H1 (cell line): ENCODE results near the gene CD38. TPM values are rescaled to one million over a fixed set of nuclear protein-coding genes. Genes with fewer than 3 reads are reported as not detected.

Experiments
- CTCF ChIA-PET: fragments of 300-600 bp; sonication (Branson Sonifier 250); formaldehyde crosslinking; loops from one replicate; lab custom pipeline; 2021; ENCODE audit not compliant: partially characterized antibody; lab: Charles Lee
- POLR2A ChIA-PET: fragments of 300-600 bp; sonication (Branson Sonifier 250); formaldehyde crosslinking; loops from one replicate; lab custom pipeline; 2021; ENCODE audit warnings: inconsistent platforms; ENCODE audit not compliant: partially characterized antibody; lab: Charles Lee
- DNase-seq, 2 experiments: peaks; one replicate each; pipeline versions ENCODE4 v3.0.0 to v3.0.0-alpha.2; 2010 to 2022; ENCODE audit warnings: low spot score in 2 of 2, low read depth in 1 of 2, mixed read lengths in 1 of 2
- FAIRE-seq: peaks from 2 replicates; lab custom pipeline; 2011; peaks lifted over from hg19 to GRCh38; lab: Jason Lieb, UNC
- H2AFZ ChIP-seq: 2 replicates; pipeline ENCODE4 v1.8.1; 2012; ENCODE audit warnings: low read length, inconsistent platforms
- H2AK5ac ChIP-seq: 2 replicates; pipeline ENCODE4 v1.6.1; 2013; ENCODE audit warnings: low read depth, low read length
- H2BK120ac ChIP-seq: replicated peaks from 2 replicates; pipeline ENCODE3; 2013; ENCODE audit warnings: low read depth, low read length, inconsistent platforms
- H2BK12ac ChIP-seq: 2 replicates; pipeline ENCODE4 v1.6.1; 2013; ENCODE audit warnings: low read depth, low read length
- H2BK15ac ChIP-seq: 2 replicates; pipeline ENCODE4 v1.6.1; 2013; ENCODE audit warnings: low read length
- H2BK20ac ChIP-seq: 2 replicates; pipeline ENCODE4 v1.6.1; 2013; ENCODE audit warnings: low read length
- H2BK5ac ChIP-seq: 2 replicates; pipeline ENCODE4 v1.6.1; 2013; ENCODE audit warnings: low read depth, low read length
- H3K14ac ChIP-seq: 2 replicates; pipeline ENCODE4 v1.6.1; 2013; ENCODE audit warnings: inconsistent platforms; ENCODE audit not compliant: insufficient read length
- H3K18ac ChIP-seq: 2 replicates; pipeline ENCODE4 v1.6.1; 2013; ENCODE audit warnings: low read length; ENCODE audit errors: extremely low read depth
- H3K23ac ChIP-seq: 2 replicates; pipeline ENCODE4 v1.6.1; 2013; ENCODE audit warnings: inconsistent platforms; ENCODE audit not compliant: insufficient read length
- H3K23me2 ChIP-seq: 2 replicates; pipeline ENCODE4 v1.6.1; 2013; ENCODE audit warnings: low read depth, low read length
- H3K27ac ChIP-seq: 2 replicates; pipeline ENCODE4 v1.6.1; 2011; ENCODE audit warnings: low read depth, low read length, inconsistent platforms
- H3K27me3 ChIP-seq, 4 experiments: replicated peaks in 1 of 4; 1 replicate in 1 of 4; 2 replicates in 3 of 4; pipeline versions ENCODE4 v1.6.1 to v1.8.1; 2011 to 2013; ENCODE audit warnings: low read length in 3 of 4, mild to moderate bottlenecking in 3 of 4, inconsistent platforms in 2 of 4, mixed read lengths in 2 of 4, moderate library complexity in 1 of 4; ENCODE audit not compliant: control insufficient read depth in 3 of 4, insufficient read depth in 3 of 4; ENCODE audit errors: extremely low read depth in 1 of 4
- H3K36me3 ChIP-seq, 4 experiments: 2 replicates each; pipeline versions ENCODE4 v1.6.1 to v1.8.1; 2011 to 2013; ENCODE audit warnings: mild to moderate bottlenecking in 4 of 4, low read length in 3 of 4, moderate library complexity in 2 of 4, control low read depth in 1 of 4, inconsistent platforms in 1 of 4; ENCODE audit not compliant: insufficient read depth in 4 of 4, control insufficient read depth in 2 of 4
- H3K4ac ChIP-seq: replicated peaks from 2 replicates; pipeline ENCODE3; 2013; ENCODE audit warnings: low read length, low read depth, mixed read lengths, inconsistent platforms; ENCODE audit not compliant: insufficient read length
- H3K4me1 ChIP-seq, 4 experiments: replicated peaks in 1 of 4; 1 replicate in 1 of 4; 2 replicates in 3 of 4; pipeline versions ENCODE4 v1.6.1 to v1.8.1; 2011 to 2013; ENCODE audit warnings: low read length in 3 of 4, inconsistent platforms in 2 of 4, mixed read lengths in 1 of 4; ENCODE audit not compliant: insufficient read depth in 4 of 4, control insufficient read depth in 3 of 4
- H3K4me2 ChIP-seq, 2 experiments: 2 replicates each; pipeline versions ENCODE4 v1.6.1 to v1.8.1; 2011 to 2013; ENCODE audit warnings: low read depth in 2 of 2, low read length in 2 of 2, control low read depth in 1 of 2, inconsistent platforms in 1 of 2, mild to moderate bottlenecking in 1 of 2; ENCODE audit not compliant: insufficient read depth in 1 of 2
- H3K4me3 ChIP-seq, 4 experiments: fragments of 200-600, 300-600 bp in 1 of 4; sonication (generic), shearing (Covaris generic), sonication (Bioruptor Twin) in 1 of 4; 2 replicates each; pipeline versions ENCODE4 v1.5.1 to v1.8.1; 2011 to 2016; ENCODE audit warnings: low read length in 4 of 4, low read depth in 3 of 4, control low read depth in 2 of 4, inconsistent platforms in 2 of 4, mild to moderate bottlenecking in 2 of 4, mixed read lengths in 1 of 4, moderate library complexity in 1 of 4; ENCODE audit not compliant: insufficient read depth in 2 of 4; ENCODE audit errors: extremely low read depth in 1 of 4
- H3K56ac ChIP-seq: replicated peaks from 2 replicates; pipeline ENCODE3; 2013; ENCODE audit warnings: low read depth, mild to moderate bottlenecking, mixed read lengths, low read length, inconsistent platforms; ENCODE audit not compliant: insufficient read length
- H3K79me1 ChIP-seq: 2 replicates; pipeline ENCODE4 v1.6.1; 2013; ENCODE audit warnings: low read depth, low read length, control low read depth
- H3K79me2 ChIP-seq, 2 experiments: 2 replicates each; pipeline versions ENCODE4 v1.6.1 to v1.8.1; 2012 to 2013; ENCODE audit warnings: low read length in 2 of 2, mild to moderate bottlenecking in 2 of 2, inconsistent platforms in 1 of 2; ENCODE audit not compliant: insufficient read depth in 2 of 2, control insufficient read depth in 1 of 2
- H3K9ac ChIP-seq, 4 experiments: replicated peaks in 1 of 4; 1 replicate in 1 of 4; 2 replicates in 3 of 4; pipeline versions ENCODE4 v1.6.1 to v1.8.1; 2011 to 2013; ENCODE audit warnings: low read depth in 3 of 4, low read length in 3 of 4, control low read depth in 2 of 4, mild to moderate bottlenecking in 2 of 4, moderate library complexity in 2 of 4, inconsistent platforms in 1 of 4; ENCODE audit errors: extremely low read depth in 1 of 4
- H3K9me3 ChIP-seq, 2 experiments: 2 replicates each; pipeline versions ENCODE4 v1.6.1 to v1.8.1; 2012 to 2013; ENCODE audit warnings: mild to moderate bottlenecking in 2 of 2, moderate library complexity in 2 of 2, control low read depth in 1 of 2, inconsistent platforms in 1 of 2, low read depth in 1 of 2, low read length in 1 of 2, mixed read lengths in 1 of 2; ENCODE audit not compliant: insufficient read depth in 2 of 2
- H4K20me1 ChIP-seq, 2 experiments: replicated peaks in 1 of 2; 2 replicates each; pipeline versions ENCODE3 to v1.8.1; 2011 to 2013; ENCODE audit warnings: inconsistent platforms in 2 of 2, low read length in 2 of 2, mild to moderate bottlenecking in 1 of 2; ENCODE audit not compliant: insufficient read depth in 2 of 2, control insufficient read depth in 1 of 2
- H4K5ac ChIP-seq: 2 replicates; pipeline ENCODE4 v1.6.1; 2013; ENCODE audit warnings: low read length, low read depth, mixed read lengths, inconsistent platforms; ENCODE audit not compliant: insufficient read length
- H4K8ac ChIP-seq: 2 replicates; pipeline ENCODE4 v1.8.0; 2013; ENCODE audit warnings: mild to moderate bottlenecking, moderate library complexity, low read length, inconsistent platforms; ENCODE audit not compliant: insufficient read depth; ENCODE audit errors: extremely low read depth
- H4K91ac ChIP-seq: replicated peaks from 2 replicates; pipeline ENCODE3; 2013; ENCODE audit warnings: low read length, mixed read lengths, inconsistent platforms; ENCODE audit not compliant: insufficient read length
- BRCA1 ChIP-seq: IDR thresholded peaks from 2 replicates; pipeline ENCODE4 v1.6.1; 2012; ENCODE audit warnings: low read depth, low read length, improper control_type of control experiment
- CBX5 ChIP-seq: fragments of 300-800, 300-1000 bp; sonication (generic); IDR thresholded peaks from 2 replicates; pipeline ENCODE4 v1.7.1; 2016; ENCODE audit warnings: antibody characterized with exemption, low read length, low read depth
- WGBS, 2 experiments: shearing (Covaris generic) in 1 of 2; methylation state at CpG; one replicate each; pipeline versions ENCODE4 v1.1.6 to v1.1.7; 2013 to 2015; ENCODE audit warnings: low lambda C conversion rate in 2 of 2, mixed read lengths in 2 of 2, inconsistent platforms in 1 of 2, low coverage in 1 of 2, missing lambda C conversion rate in 1 of 2; ENCODE audit not compliant: insufficient replicate concordance in 2 of 2, insufficient coverage in 1 of 2, insufficient read length in 1 of 2; ENCODE audit errors: extremely low coverage in 1 of 2, missing lambda C conversion rate in 1 of 2; 5-methylcytosine and 5-hydroxymethylcytosine counted together
- polyA plus RNA-seq, 7 experiments: library from polyadenylated mRNA; depleted of rRNA in 3 of 7; stranded (reverse) in 5 of 7; unstranded in 2 of 7; fragments of >200 nt in 5 of 7; fragments of 200-250 nt in 2 of 7; gene quantifications; 1 replicate in 5 of 7; 2 replicates in 1 of 7; 4 replicates in 1 of 7; pipeline versions ENCODE4 v1.2.1 to v1.2.3, GENCODE V29; 2011 to 2013; ENCODE audit warnings: missing spikeins in 2 of 7, mixed read lengths in 2 of 7
- total RNA-seq: library from RNA; stranded (reverse); fragmentation: NEBNext Ultra II Directional; extraction: Animal tissue kit (Norgen Biotek cat#: 25700); gene quantifications from 2 replicates; pipeline ENCODE4 v1.2.1, GENCODE V29; 2021

The CD38 gene
- total and polyA plus RNA-seq, 2 of the 8 experiments (the other 6 are each of a cell fraction or from before 2014, with no cell fraction given): 0.14 to 0.24 TPM

- 72% methylated on average over 7 of the region's 7 CpGs; no CpG with 5 or more reads in 1 of the 2 experiments for WGBS, 2 experiments
- Histone ChIP-seq H2AFZ (0 out of 2 replicates have a peak overlapping the region, but pooled peaks have one; percentile 13), H2BK5ac (no peak overlapping the region), H4K8ac (no peak overlapping the region), H3K4ac (no peak overlapping the region)
- no peak for DNase-seq
- POLR2A ChIA-PET: interaction anchor here (1.6 kb wide), 1 partner anchor 57 kb away, joined by 3 read pairs; no protein-coding TSS in a partner anchor
- TF ChIP-seq BRCA1: no peak
- TF ChIP-seq CBX5: no peak
- TF ChIP-seq, all 59 proteins: peak for 0
- Histone ChIP-seq H3K27ac (no peak overlapping the region), H3K14ac (no peak overlapping the region), H2BK20ac (no peak overlapping the region), H3K79me1 (no peaks in the 10 kb centered on the region), H3K9me3 (no peaks in the 10 kb centered on the region), H2AK5ac (no peak overlapping the region), H4K20me1 (peaks cover 0 to 2% of the 10 kb centered on the region in 2 experiments), H2BK12ac (no peak overlapping the region), H2BK15ac (no peak overlapping the region), H3K4me2 (peak overlapping the region; percentile 91 to 96), H2BK120ac (no peak overlapping the region), H3K18ac (no peak overlapping the region), H3K9ac (no peak overlapping the region), H3K27me3 (peaks cover 13 to 35% (median 25%) of the 10 kb centered on the region in 4 experiments), H3K4me3 (peak overlapping the region; percentile 48 to 72 (median 62); a peak in 5 of 8 replicates), H3K79me2 (no peaks in the 10 kb centered on the region), H4K91ac (no peak overlapping the region), H3K23me2 (peaks cover 11% of the 10 kb centered on the region), H3K23ac (no peak overlapping the region), H3K56ac (no peak overlapping the region), H4K5ac (no peak overlapping the region), H3K36me3 (no peaks in the 10 kb centered on the region), H3K4me1 (peaks cover 0 to 4% (median 0%) of the 10 kb centered on the region in 4 experiments; a peak in 2 of 7 replicates)
- FAIRE-seq: no peak
- CTCF ChIA-PET: interaction anchor here (0.6 to 1.7 kb wide), 5 partner anchors 12 to 298 kb away, joined by 3 to 4 read pairs (median 3); no protein-coding TSS in a partner anchor
Measured at GRCh38 chr4:15777697-15778288, 335 bp upstream of the CD38 start.
